SU-DHL-6 (cell line): ENCODE data around the gene MAPK8.

Experiments
- EZH2phosphoT487 ChIP-seq: fragments of 200-600 bp; sonication (generic), shearing (Covaris generic); conservative IDR thresholded peaks from 2 replicates; pipeline ENCODE4 v1.6.1; 2018; ENCODE audit warnings: mild to moderate bottlenecking, antibody characterized with exemption, low read length, moderate library complexity, mixed read lengths
- TF ChIP-seq, protein P1 (sequence below): fragments of 200-600 bp; sonication (generic); IDR thresholded peaks from one replicate; pipeline ENCODE4 v1.5.1; 2017; ENCODE audit warnings: antibody characterized with exemption, mild to moderate bottlenecking, low read length, moderate library complexity; ENCODE audit not compliant: insufficient read depth, poor library complexity, severe bottlenecking

DNA sequence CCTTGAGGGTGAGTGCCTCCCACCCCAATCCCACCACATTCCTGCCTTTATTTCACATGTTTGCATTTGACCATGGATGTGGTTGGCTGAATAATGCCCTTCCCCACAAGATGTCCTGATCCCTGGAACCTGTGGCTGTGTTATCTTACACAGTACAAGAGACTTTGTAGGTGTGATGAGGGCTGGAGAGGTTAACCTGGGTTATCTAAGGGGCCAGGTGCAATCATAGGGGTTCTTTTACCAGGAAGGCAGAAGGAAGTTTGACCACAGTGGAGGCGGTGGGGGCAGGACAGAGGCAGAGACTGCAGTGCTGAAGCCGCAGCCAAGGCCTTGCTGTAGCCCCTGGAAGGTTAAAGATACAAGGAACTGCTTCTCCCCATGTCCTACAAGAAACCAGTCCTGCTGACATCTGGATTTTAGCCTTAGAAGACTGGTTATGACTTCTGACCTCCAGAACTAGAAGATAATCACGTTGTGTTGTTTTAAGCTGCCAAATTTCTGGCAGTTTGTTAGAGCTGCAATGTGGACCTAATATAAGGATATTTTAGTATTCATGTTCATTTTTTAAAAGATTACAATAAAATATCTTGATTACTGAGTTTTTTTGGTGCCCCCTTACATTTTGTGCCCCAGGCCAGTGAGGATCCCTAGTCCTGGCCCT lies 161.8 kb downstream of the MAPK8 start:
- TF ChIP-seq, protein P1, sequence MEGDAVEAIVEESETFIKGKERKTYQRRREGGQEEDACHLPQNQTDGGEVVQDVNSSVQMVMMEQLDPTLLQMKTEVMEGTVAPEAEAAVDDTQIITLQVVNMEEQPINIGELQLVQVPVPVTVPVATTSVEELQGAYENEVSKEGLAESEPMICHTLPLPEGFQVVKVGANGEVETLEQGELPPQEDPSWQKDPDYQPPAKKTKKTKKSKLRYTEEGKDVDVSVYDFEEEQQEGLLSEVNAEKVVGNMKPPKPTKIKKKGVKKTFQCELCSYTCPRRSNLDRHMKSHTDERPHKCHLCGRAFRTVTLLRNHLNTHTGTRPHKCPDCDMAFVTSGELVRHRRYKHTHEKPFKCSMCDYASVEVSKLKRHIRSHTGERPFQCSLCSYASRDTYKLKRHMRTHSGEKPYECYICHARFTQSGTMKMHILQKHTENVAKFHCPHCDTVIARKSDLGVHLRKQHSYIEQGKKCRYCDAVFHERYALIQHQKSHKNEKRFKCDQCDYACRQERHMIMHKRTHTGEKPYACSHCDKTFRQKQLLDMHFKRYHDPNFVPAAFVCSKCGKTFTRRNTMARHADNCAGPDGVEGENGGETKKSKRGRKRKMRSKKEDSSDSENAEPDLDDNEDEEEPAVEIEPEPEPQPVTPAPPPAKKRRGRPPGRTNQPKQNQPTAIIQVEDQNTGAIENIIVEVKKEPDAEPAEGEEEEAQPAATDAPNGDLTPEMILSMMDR: no peak
- no peak for TF ChIP-seq EZH2phosphoT487
